ENCODE measurements around the gene TLX2. TPM values are rescaled to one million over a fixed set of nuclear protein-coding genes. Genes with fewer than 3 reads are reported as not detected.

TLX2 gene
- total and polyA plus RNA-seq, 2 donors (not counting 3 experiments of a cell fraction or from before 2014, with no cell fraction given): not detected

DNA sequence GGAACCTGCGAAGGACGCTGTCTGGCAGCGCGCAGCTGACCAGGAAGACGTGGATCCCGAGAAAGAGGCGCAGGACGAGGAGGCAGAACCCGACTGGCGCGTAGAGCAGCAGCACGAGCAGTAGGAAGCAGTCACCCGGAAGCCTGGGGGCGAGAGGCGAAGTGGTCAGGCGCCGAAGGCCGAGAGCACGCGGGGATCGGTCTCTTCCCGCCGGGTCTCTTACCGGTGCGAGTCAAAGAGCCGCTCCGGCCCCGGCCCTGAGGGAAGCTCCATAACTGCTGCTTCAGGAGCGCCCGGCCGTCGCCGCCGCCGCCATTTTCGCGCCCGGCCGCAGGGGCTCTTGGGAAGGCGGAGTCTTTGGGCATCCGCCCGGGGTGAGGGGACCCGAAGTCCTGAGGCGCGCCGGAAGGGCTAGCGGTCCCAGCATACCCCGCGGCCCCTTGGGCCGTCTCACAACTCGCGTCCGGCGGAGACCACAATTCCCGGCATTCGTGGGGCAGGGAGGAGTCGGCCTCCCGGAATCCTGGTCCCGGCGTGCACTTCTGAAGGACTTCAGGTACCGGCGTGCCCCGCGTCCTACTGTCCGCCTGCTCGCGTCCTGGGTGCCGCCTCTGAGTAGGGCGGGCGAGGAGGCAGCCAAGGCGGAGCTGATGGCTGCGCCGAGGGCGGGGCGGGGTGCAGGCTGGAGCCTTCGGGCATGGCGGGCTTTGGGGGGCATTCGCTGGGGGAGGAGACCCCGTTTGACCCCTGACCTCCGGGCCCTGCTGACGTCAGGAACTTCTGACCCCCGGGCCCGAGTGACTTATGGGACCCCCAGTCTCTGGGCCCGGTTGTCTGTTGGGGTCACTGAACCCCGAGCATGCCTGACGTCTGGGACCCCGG lies 15.3 kb downstream of the TLX2 start, which contains the start of the genes AUP1 and HTRA2:
TSS of gene AUP1 (minus strand) at position 350 of the 882 bp plus-strand sequence. CDS start at position 273, 77 bp downstream.
TSS of gene HTRA2 (plus strand) at position 577 of the 882 bp plus-strand sequence. CDS start at position 651, 74 bp downstream.
- Histone ChIP-seq H3K27me3 (ENCODE audit: control insufficient read depth in 2 of 2, insufficient read depth in 2 of 2, low read length in 2 of 2) (no peaks in the 10 kb centered on the region), H3K79me2 (ENCODE audit: control insufficient read depth, insufficient read depth, low read length) (peaks cover 19% of the 10 kb centered on the region), H3K4me3 (replicated peaks in 1 of 3; ENCODE audit: insufficient read depth in 1 of 3, low read depth in 1 of 3, low read length in 3 of 3) (peak within 1 kb of the TSS; percentile 77 to 90 (median 81)), H3K27ac (ENCODE audit: insufficient read depth, low read depth, low read length) (peak within 1 kb of the TSS; percentile 74), H3K4me2 (ENCODE audit: insufficient read depth, low read length) (peak within 1 kb of the TSS; percentile 89), H3K9ac (replicated peaks; ENCODE audit: extremely low read depth, insufficient read depth, low read length) (peak within 1 kb of the TSS; percentile 78), H4K20me1 (replicated peaks; ENCODE audit: control insufficient read depth, extremely low read depth, insufficient read depth, low read length) (no peaks in the 10 kb centered on the region), H2AFZ (ENCODE audit: low read depth, low read length) (peak within 1 kb of the TSS; percentile 84), H3K36me3 (ENCODE audit: control insufficient read depth in 2 of 2, extremely low read depth in 1 of 2, insufficient read depth in 2 of 2, low read length in 2 of 2) (peaks cover 6 to 26% of the 10 kb centered on the region in 2 experiments), H3K9me3 (replicated peaks; ENCODE audit: control insufficient read depth, insufficient read depth, low read length) (no peaks in the 10 kb centered on the region), H3K9me1 (replicated peaks; ENCODE audit: control insufficient read depth, extremely low read depth, insufficient read depth, low read length) (no peaks in the 10 kb centered on the region), H3K4me1 (ENCODE audit: control insufficient read depth, extremely low read depth, insufficient read depth, low read length) (peaks cover 20% of the 10 kb centered on the region)
- DNase-seq (ENCODE audit: low read depth, low spot score) (peak; percentile 97), FAIRE-seq (peak; percentile 100)
- CTCF ChIA-PET: interaction anchor here (0.6 to 5.2 kb wide), 4 partner anchors 9 to 58 kb away, joined by 3 to 82 read pairs (median 5); partner anchors contain the start of genes CCDC142 and TTC31
- intact Hi-C loops (cut with micrococcal nuclease): loop anchor here (1.0 to 5.0 kb wide), 11 partner anchors 13 to 793 kb away; partner anchors contain the start of genes DOK1, INO80B, LBX2 and PCGF1
- no TSS peak for BruUV-seq (replicated peaks)
- TF ChIP-seq EZH2 (IDR thresholded peaks at IDR 0.05; ENCODE audit: borderline replicate concordance, low read depth, low read length, severe bottlenecking) (no peak), POLR2AphosphoS5 (IDR thresholded peaks at IDR 0.05; ENCODE audit: insufficient read depth, low read depth, low read length) (peak; percentile 98), MYC (IDR thresholded peaks at IDR 0.05; ENCODE audit: low read depth, low read length) (no peak), POLR2A (IDR thresholded peaks at IDR 0.05; ENCODE audit: low read depth, low read length) (peak; percentile 96)
- dilution Hi-C loops (cut with MboI; ENCODE audit: extremely low pct_ligation_motif_present, low sequenced_read_pairs): no loop called here
- POLR2A ChIA-PET: interaction anchor here (0.6 to 1.2 kb wide), 4 partner anchors 8 to 71 kb away, joined by 3 read pairs; partner anchors contain the start of genes LBX2 and WBP1
